Neural cell (in vitro differentiated cells): ENCODE results near the gene AKR1A1. TPM values are rescaled to one million over a fixed set of nuclear protein-coding genes. Genes with fewer than 3 reads are reported as not detected.

Experiments
- H2AFZ ChIP-seq: fragments of 200-600, 300-800 bp; sonication (generic), shearing (Covaris generic); 2 replicates; pipeline ENCODE4 v1.6.0; 2014; ENCODE audit warnings: low read depth, mild to moderate bottlenecking, antibody characterized with exemption, low read length, moderate library complexity
- H3F3A ChIP-seq: fragments of 200-600 bp; shearing (Covaris generic); 2 replicates; pipeline ENCODE4 v1.6.1; 2016; ENCODE audit warnings: mild to moderate bottlenecking, moderate library complexity, mixed read lengths, antibody characterized with exemption, low read length; ENCODE audit not compliant: insufficient read depth, poor library complexity, severe bottlenecking
- H3K27ac ChIP-seq: fragments of 200-600, 300-800 bp; sonication (generic), shearing (Covaris generic); 2 replicates; pipeline ENCODE4 v1.5.1; 2014; ENCODE audit warnings: mild to moderate bottlenecking, low read length, moderate library complexity
- H3K27me3 ChIP-seq: fragments of 300-800, 200-600 bp; sonication (generic), shearing (Covaris generic); 2 replicates; pipeline ENCODE4 v1.6.0; 2014; ENCODE audit warnings: mild to moderate bottlenecking, low read depth, low read length, moderate library complexity; ENCODE audit not compliant: insufficient read depth
- H3K36me3 ChIP-seq: fragments of 300-800, 200-600 bp; sonication (generic), shearing (Covaris generic); 2 replicates; pipeline ENCODE4 v1.5.1; 2014; ENCODE audit warnings: mild to moderate bottlenecking, antibody characterized with exemption, low read length, moderate library complexity; ENCODE audit not compliant: insufficient read depth
- H3K4me2 ChIP-seq: fragments of 300-800, 200-600 bp; sonication (generic), shearing (Covaris generic); 2 replicates; pipeline ENCODE4 v1.6.0; 2014; ENCODE audit warnings: mild to moderate bottlenecking, low read length
- H3K4me3 ChIP-seq: fragments of 300-800, 200-600 bp; sonication (generic), shearing (Covaris generic); 2 replicates; pipeline ENCODE4 v1.5.1; 2014; ENCODE audit warnings: mild to moderate bottlenecking, low read length, moderate library complexity
- H3K79me2 ChIP-seq: fragments of 200-600 bp; shearing (Covaris generic); replicated peaks from 2 replicates; pipeline ENCODE4 v1.6.0; 2014; ENCODE audit warnings: mild to moderate bottlenecking, low read length, moderate library complexity; ENCODE audit not compliant: insufficient read depth
- H3K9ac ChIP-seq: fragments of 300-800, 200-600 bp; sonication (generic), shearing (Covaris generic); 2 replicates; pipeline ENCODE4 v1.6.1; 2016; ENCODE audit warnings: mild to moderate bottlenecking, low read length, mixed read lengths
- H3K9me2 ChIP-seq: fragments of 200-600 bp; shearing (Covaris generic); 2 replicates; pipeline ENCODE4 v1.6.1; 2016; ENCODE audit warnings: mild to moderate bottlenecking, low read length, mixed read lengths; ENCODE audit not compliant: insufficient read depth
- H3K9me3 ChIP-seq: fragments of 200-600, 300-800 bp; sonication (generic), shearing (Covaris generic); 2 replicates; pipeline ENCODE4 v1.6.1; 2016; ENCODE audit warnings: mild to moderate bottlenecking, mixed run types, low read length, moderate library complexity, mixed read lengths
- H4K20me1 ChIP-seq: fragments of 200-600 bp; shearing (Covaris generic); 2 replicates; pipeline ENCODE4 v1.6.1; 2016; ENCODE audit warnings: mild to moderate bottlenecking, mixed run types; ENCODE audit not compliant: insufficient read depth
- EP300 ChIP-seq: fragments of 450-650 bp; conservative IDR thresholded peaks from 2 replicates; pipeline ENCODE4 v1.6.1; 2014; ENCODE audit warnings: antibody characterized with exemption, mild to moderate bottlenecking, moderate library complexity; ENCODE audit not compliant: poor library complexity, severe bottlenecking
- EZH2 ChIP-seq: fragments of 200-600, 300-800 bp; shearing (Covaris generic), sonication (generic); IDR thresholded peaks from 2 replicates; pipeline ENCODE4 v1.6.1; 2014; ENCODE audit warnings: antibody characterized with exemption, low read length, borderline replicate concordance, mild to moderate bottlenecking; ENCODE audit not compliant: insufficient read depth, poor library complexity, severe bottlenecking
- MXI1 ChIP-seq: fragments of 450-650 bp; conservative IDR thresholded peaks from 2 replicates; pipeline ENCODE4 v1.6.1; 2014; ENCODE audit warnings: antibody characterized with exemption, mild to moderate bottlenecking; ENCODE audit not compliant: poor library complexity, severe bottlenecking
- POLR2AphosphoS5 ChIP-seq: IDR thresholded peaks from 2 replicates; pipeline ENCODE4 v1.6.1; 2012
- RAD21 ChIP-seq: fragments of 450-650 bp; conservative IDR thresholded peaks from 2 replicates; pipeline ENCODE4 v1.6.1; 2014; ENCODE audit warnings: antibody characterized with exemption, mild to moderate bottlenecking, moderate library complexity
- SMC3 ChIP-seq: fragments of 450-650 bp; conservative IDR thresholded peaks from 2 replicates; pipeline ENCODE4 v1.6.1; 2014; ENCODE audit warnings: antibody characterized with exemption, mild to moderate bottlenecking, moderate library complexity; ENCODE audit not compliant: poor library complexity
- TAF1 ChIP-seq: IDR thresholded peaks from 2 replicates; pipeline ENCODE4 v1.6.1; 2012; ENCODE audit warnings: low read depth
- polyA plus RNA-seq: library from polyadenylated mRNA; depleted of rRNA; stranded (reverse); fragments of >200 nt; gene quantifications from 2 replicates; pipeline ENCODE4 v1.2.3, GENCODE V29; 2014
- TF ChIP-seq, protein P1 (sequence below): IDR thresholded peaks from 2 replicates; pipeline ENCODE4 v1.6.1; 2012; ENCODE audit warnings: borderline replicate concordance
- TF ChIP-seq, protein P2 (sequence below): fragments of 450-650 bp; IDR thresholded peaks from 2 replicates; pipeline ENCODE4 v1.5.1; 2014; ENCODE audit warnings: antibody characterized with exemption, mild to moderate bottlenecking, moderate library complexity; ENCODE audit not compliant: poor library complexity, severe bottlenecking

AKR1A1 gene
- polyA plus RNA-seq, 1 donor from 2014 or later: 170 TPM

DNA sequence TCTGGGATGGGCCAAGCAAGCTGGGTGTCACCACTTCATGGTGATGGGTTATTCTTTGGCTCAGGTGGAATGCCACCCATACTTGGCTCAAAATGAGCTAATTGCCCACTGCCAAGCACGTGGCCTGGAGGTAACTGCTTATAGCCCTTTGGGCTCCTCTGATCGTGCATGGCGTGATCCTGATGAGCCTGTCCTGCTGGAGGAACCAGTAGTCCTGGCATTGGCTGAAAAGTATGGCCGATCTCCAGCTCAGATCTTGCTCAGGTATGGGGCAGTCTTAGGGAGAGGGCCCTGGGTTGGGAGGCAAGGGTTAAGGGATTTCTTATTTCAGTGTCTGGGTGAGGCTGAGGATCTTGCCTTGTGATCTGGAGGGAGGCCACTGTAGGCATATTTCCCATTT lies 17.8 kb downstream of the AKR1A1 start:
- Histone ChIP-seq H3K79me2 (no peaks in the 10 kb centered on the region), H3K9ac (no peak overlapping the region), H3F3A (no peaks in the 10 kb centered on the region), H2AFZ (no peak overlapping the region), H4K20me1 (no peaks in the 10 kb centered on the region), H3K4me2 (no peak overlapping the region), H3K4me3 (no peak overlapping the region), H3K27me3 (no peaks in the 10 kb centered on the region), H3K9me3 (no peaks in the 10 kb centered on the region), H3K9me2 (no peaks in the 10 kb centered on the region), H3K36me3 (no peaks in the 10 kb centered on the region), H3K27ac (no peak overlapping the region)
- no peak for TF ChIP-seq EZH2
- TF ChIP-seq MXI1: no peak
- TF ChIP-seq, protein P1, sequence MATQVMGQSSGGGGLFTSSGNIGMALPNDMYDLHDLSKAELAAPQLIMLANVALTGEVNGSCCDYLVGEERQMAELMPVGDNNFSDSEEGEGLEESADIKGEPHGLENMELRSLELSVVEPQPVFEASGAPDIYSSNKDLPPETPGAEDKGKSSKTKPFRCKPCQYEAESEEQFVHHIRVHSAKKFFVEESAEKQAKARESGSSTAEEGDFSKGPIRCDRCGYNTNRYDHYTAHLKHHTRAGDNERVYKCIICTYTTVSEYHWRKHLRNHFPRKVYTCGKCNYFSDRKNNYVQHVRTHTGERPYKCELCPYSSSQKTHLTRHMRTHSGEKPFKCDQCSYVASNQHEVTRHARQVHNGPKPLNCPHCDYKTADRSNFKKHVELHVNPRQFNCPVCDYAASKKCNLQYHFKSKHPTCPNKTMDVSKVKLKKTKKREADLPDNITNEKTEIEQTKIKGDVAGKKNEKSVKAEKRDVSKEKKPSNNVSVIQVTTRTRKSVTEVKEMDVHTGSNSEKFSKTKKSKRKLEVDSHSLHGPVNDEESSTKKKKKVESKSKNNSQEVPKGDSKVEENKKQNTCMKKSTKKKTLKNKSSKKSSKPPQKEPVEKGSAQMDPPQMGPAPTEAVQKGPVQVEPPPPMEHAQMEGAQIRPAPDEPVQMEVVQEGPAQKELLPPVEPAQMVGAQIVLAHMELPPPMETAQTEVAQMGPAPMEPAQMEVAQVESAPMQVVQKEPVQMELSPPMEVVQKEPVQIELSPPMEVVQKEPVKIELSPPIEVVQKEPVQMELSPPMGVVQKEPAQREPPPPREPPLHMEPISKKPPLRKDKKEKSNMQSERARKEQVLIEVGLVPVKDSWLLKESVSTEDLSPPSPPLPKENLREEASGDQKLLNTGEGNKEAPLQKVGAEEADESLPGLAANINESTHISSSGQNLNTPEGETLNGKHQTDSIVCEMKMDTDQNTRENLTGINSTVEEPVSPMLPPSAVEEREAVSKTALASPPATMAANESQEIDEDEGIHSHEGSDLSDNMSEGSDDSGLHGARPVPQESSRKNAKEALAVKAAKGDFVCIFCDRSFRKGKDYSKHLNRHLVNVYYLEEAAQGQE: no peak
- no peak for TF ChIP-seq EP300
- no peak for TF ChIP-seq POLR2AphosphoS5
- TF ChIP-seq SMC3: no peak
- TF ChIP-seq RAD21: no peak
- TF ChIP-seq TAF1: no peak

DNA sequence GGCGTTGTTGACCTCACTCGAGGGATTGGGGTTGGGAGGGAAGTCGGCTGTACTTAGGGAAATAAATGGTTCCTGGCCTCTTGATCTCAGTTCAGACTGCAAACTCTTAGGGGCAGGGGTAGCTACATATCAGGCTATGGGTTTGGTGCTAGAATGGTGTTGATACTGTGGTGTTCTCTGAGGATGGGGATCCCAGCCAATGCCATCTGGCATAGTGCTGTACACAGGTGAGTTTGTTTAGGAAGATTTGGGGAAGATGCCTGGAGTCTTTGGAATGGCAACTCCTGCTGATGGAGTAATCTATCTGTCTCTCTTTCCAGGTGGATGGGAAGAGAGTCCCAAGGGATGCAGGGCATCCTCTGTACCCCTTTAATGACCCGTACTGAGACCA lies 18.9 kb downstream of the AKR1A1 start:
- no peaks in the 10 kb centered on the region for H3K79me2 ChIP-seq
- no peak overlapping the region for H3K27ac ChIP-seq
- H3F3A ChIP-seq: no peaks in the 10 kb centered on the region
- TF ChIP-seq TAF1 (no peak), POLR2AphosphoS5 (no peak), RAD21 (no peak), EZH2 (no peak), EP300 (no peak), SMC3 (no peak), MXI1 (no peak)
- TF ChIP-seq, protein P1: no peak
- TF ChIP-seq, protein P2, sequence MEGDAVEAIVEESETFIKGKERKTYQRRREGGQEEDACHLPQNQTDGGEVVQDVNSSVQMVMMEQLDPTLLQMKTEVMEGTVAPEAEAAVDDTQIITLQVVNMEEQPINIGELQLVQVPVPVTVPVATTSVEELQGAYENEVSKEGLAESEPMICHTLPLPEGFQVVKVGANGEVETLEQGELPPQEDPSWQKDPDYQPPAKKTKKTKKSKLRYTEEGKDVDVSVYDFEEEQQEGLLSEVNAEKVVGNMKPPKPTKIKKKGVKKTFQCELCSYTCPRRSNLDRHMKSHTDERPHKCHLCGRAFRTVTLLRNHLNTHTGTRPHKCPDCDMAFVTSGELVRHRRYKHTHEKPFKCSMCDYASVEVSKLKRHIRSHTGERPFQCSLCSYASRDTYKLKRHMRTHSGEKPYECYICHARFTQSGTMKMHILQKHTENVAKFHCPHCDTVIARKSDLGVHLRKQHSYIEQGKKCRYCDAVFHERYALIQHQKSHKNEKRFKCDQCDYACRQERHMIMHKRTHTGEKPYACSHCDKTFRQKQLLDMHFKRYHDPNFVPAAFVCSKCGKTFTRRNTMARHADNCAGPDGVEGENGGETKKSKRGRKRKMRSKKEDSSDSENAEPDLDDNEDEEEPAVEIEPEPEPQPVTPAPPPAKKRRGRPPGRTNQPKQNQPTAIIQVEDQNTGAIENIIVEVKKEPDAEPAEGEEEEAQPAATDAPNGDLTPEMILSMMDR: no peak
- H4K20me1 ChIP-seq: no peaks in the 10 kb centered on the region
- H3K4me3 ChIP-seq: no peak overlapping the region
- no peak overlapping the region for H2AFZ ChIP-seq
- H3K9me2 ChIP-seq: no peaks in the 10 kb centered on the region
- H3K9ac ChIP-seq: no peak overlapping the region
- H3K4me2 ChIP-seq: no peak overlapping the region
- H3K9me3 ChIP-seq: no peaks in the 10 kb centered on the region
- no peaks in the 10 kb centered on the region for H3K36me3 ChIP-seq
- no peaks in the 10 kb centered on the region for H3K27me3 ChIP-seq
